PC-3 (cell line): ENCODE results near the gene MRPS7. TPM values are rescaled to one million over a fixed set of nuclear protein-coding genes. Genes with fewer than 3 reads are reported as not detected.

Experiments
- ATAC-seq: fragments of 200-7000 bp; cut with Tn5 transposase; 2 replicates; pipeline ENCODE4 v1.9.1; 2020; ENCODE audit warnings: mild to moderate bottlenecking, moderate library complexity
- BruUV-seq: library from RNA; stranded (reverse); fragments of 400-500 nt; replicated peaks from 2 replicates; lab custom pipeline; 2021; lab: Mats Ljungman, UMichigan
- CTCF ChIA-PET: fragments of 300-600 bp; sonication (Branson Sonifier 250); formaldehyde crosslinking; loops from one replicate; lab custom pipeline; 2022; ENCODE audit warnings: antibody characterized with exemption; lab: Charles Lee
- POLR2A ChIA-PET: fragments of 300-600 bp; sonication (Branson Sonifier 250); formaldehyde crosslinking; loops from one replicate; lab custom pipeline; 2022; ENCODE audit warnings: antibody characterized with exemption; ENCODE audit not compliant: unreplicated experiment; lab: Charles Lee
- DNase-seq: peaks from one replicate; pipeline ENCODE4 v3.0.0-alpha.2; 2015
- H2AFZ ChIP-seq: fragments of 300-600 bp; sonication (generic); 2 replicates; pipeline ENCODE4 v1.6.0; 2016; ENCODE audit warnings: antibody characterized with exemption, low read length
- H3F3A ChIP-seq: fragments of 300-600 bp; sonication (generic); one replicate; pipeline ENCODE4 v1.6.0; 2017; ENCODE audit warnings: antibody characterized with exemption, low read length, control low read depth, mild to moderate bottlenecking; ENCODE audit not compliant: unreplicated experiment
- H3K27ac ChIP-seq: fragments of 300-600 bp; sonication (generic); 2 replicates; pipeline ENCODE4 v1.5.1; 2016; ENCODE audit warnings: mild to moderate bottlenecking, low read length
- H3K27me3 ChIP-seq: fragments of 300-600 bp; sonication (generic); 2 replicates; pipeline ENCODE4 v1.6.1; 2016; ENCODE audit warnings: low read length, mixed read lengths
- H3K36me3 ChIP-seq: fragments of 300-600 bp; sonication (generic); 2 replicates; pipeline ENCODE4 v1.6.1; 2016; ENCODE audit warnings: low read depth, mixed run types, low read length, mixed read lengths
- H3K4me1 ChIP-seq: fragments of 300-600 bp; sonication (generic); 2 replicates; pipeline ENCODE4 v1.5.1; 2016; ENCODE audit warnings: low read length; ENCODE audit not compliant: insufficient read depth
- H3K4me2 ChIP-seq: fragments of 300-600 bp; sonication (generic); 2 replicates; pipeline ENCODE4 v1.6.0; 2016; ENCODE audit warnings: low read length
- H3K4me3 ChIP-seq: fragments of 300-600 bp; sonication (generic); 2 replicates; pipeline ENCODE4 v1.5.1; 2016; ENCODE audit warnings: mild to moderate bottlenecking, low read length, mixed read lengths
- H3K79me2 ChIP-seq: fragments of 300-600 bp; sonication (generic); 2 replicates; pipeline ENCODE4 v1.6.1; 2017; ENCODE audit warnings: low read length, mixed read lengths
- H3K9ac ChIP-seq: fragments of 300-600 bp; sonication (generic); 2 replicates; pipeline ENCODE4 v1.6.0; 2016; ENCODE audit warnings: mild to moderate bottlenecking, low read length
- H3K9me2 ChIP-seq: fragments of 300-600 bp; sonication (generic); replicated peaks from 2 replicates; pipeline ENCODE4 v1.6.1; 2016; ENCODE audit warnings: mixed run types, low read length, mixed read lengths
- H3K9me3 ChIP-seq: fragments of 300-600 bp; sonication (generic); 2 replicates; pipeline ENCODE4 v1.6.1; 2016; ENCODE audit warnings: low read length, mixed read lengths
- H4K20me1 ChIP-seq: fragments of 300-600 bp; sonication (generic); 2 replicates; pipeline ENCODE4 v1.6.1; 2016; ENCODE audit warnings: low read length, mixed read lengths
- CTCF ChIP-seq: fragments of 300-600 bp; sonication (generic); conservative IDR thresholded peaks from 2 replicates; pipeline ENCODE4 v1.5.1; 2017; ENCODE audit warnings: antibody characterized with exemption, low read depth, mild to moderate bottlenecking, low read length
- EZH2 ChIP-seq: fragments of 300-600 bp; sonication (generic); IDR thresholded peaks from one replicate; pipeline ENCODE4 v1.6.1; 2017; ENCODE audit warnings: antibody characterized with exemption, mild to moderate bottlenecking, low read length; ENCODE audit not compliant: unreplicated experiment
- EZH2phosphoT487 ChIP-seq: fragments of 300-600 bp; sonication (generic); IDR thresholded peaks from 2 replicates; pipeline ENCODE4 v1.6.1; 2018; ENCODE audit warnings: mild to moderate bottlenecking, antibody characterized with exemption, low read length, borderline replicate concordance
- intact Hi-C: fragments of 100-400 bp; cut with micrococcal nuclease; formaldehyde crosslinking; loops from 2 replicates; pipeline ENCODE4 v1.9.0; 2023
- total RNA-seq: library from RNA; depleted of rRNA; stranded (reverse); fragments of >200 nt; gene quantifications from 2 replicates; pipeline ENCODE4 v1.2.3, GENCODE V29; 2014

The MRPS7 gene
- total RNA-seq, 1 experiment from 2014 or later: 144 TPM

- BruUV-seq: no TSS peak
- H3K4me2 ChIP-seq: no peak overlapping the region
- CTCF ChIA-PET: no interaction called here
- no peaks in the 10 kb centered on the region for H3K9me3 ChIP-seq
- POLR2A ChIA-PET: interaction anchor here (0.7 kb wide), 1 partner anchor 18 kb away, joined by 14 read pairs; no protein-coding TSS in a partner anchor
- H3K9ac ChIP-seq: no peak overlapping the region
- no peaks in the 10 kb centered on the region for H4K20me1 ChIP-seq
- ATAC-seq (no peak), DNase-seq (no peak)
- H2AFZ ChIP-seq: no peak overlapping the region
- no peaks in the 10 kb centered on the region for H3K4me1 ChIP-seq
- no peaks in the 10 kb centered on the region for H3K9me2 ChIP-seq
- H3K27ac ChIP-seq: no peak overlapping the region
- H3F3A ChIP-seq: no peaks in the 10 kb centered on the region
- no peaks in the 10 kb centered on the region for H3K27me3 ChIP-seq
- H3K36me3 ChIP-seq: peaks cover 62% of the 10 kb centered on the region
- no peaks in the 10 kb centered on the region; the same call in 1 of the 2 replicates for H3K79me2 ChIP-seq
- H3K4me3 ChIP-seq: no peak overlapping the region
- TF ChIP-seq EZH2: no peak
- TF ChIP-seq CTCF: no peak
- no peak for TF ChIP-seq EZH2phosphoT487
- intact Hi-C loops: no loop called here
These were observed 41.9 kb upstream of the MRPS7 start for GRCh38 chr17:75219815-75220214.

- no peaks in the 10 kb centered on the region for H3K4me1 ChIP-seq
- peaks cover 63% of the 10 kb centered on the region for H3K36me3 ChIP-seq
- no peaks in the 10 kb centered on the region; the same call in 1 of the 2 replicates for H3K79me2 ChIP-seq
- H3K9me2 ChIP-seq: no peaks in the 10 kb centered on the region
- no TSS peak for BruUV-seq
- no peaks in the 10 kb centered on the region for H3K27me3 ChIP-seq
- ATAC-seq: no peak; the same call in 1 of the 2 replicates
- H3F3A ChIP-seq: no peaks in the 10 kb centered on the region
- no peak overlapping the region for H3K9ac ChIP-seq
- intact Hi-C loops: no loop called here
- no peak overlapping the region for H3K4me3 ChIP-seq
- no peak overlapping the region for H3K27ac ChIP-seq
- no peaks in the 10 kb centered on the region for H3K9me3 ChIP-seq
- H2AFZ ChIP-seq: no peak overlapping the region
- H3K4me2 ChIP-seq: no peak overlapping the region
- POLR2A ChIA-PET: no interaction called here
- CTCF ChIA-PET: no interaction called here
- DNase-seq: no peak
- TF ChIP-seq EZH2 (no peak), EZH2phosphoT487 (no peak), CTCF (no peak)
- no peaks in the 10 kb centered on the region for H4K20me1 ChIP-seq
These were observed 36.7 kb upstream of the MRPS7 start for GRCh38 chr17:75225016-75225415.

- ATAC-seq (no peak), DNase-seq (no peak)
- intact Hi-C loops: no loop called here
- H3K27me3 ChIP-seq: no peaks in the 10 kb centered on the region
- no peak overlapping the region for H3K4me3 ChIP-seq
- H3K36me3 ChIP-seq: peaks cover 70% of the 10 kb centered on the region
- POLR2A ChIA-PET: interaction anchor here (0.7 kb wide), 1 partner anchor 13 kb away, joined by 3 read pairs; no protein-coding TSS in a partner anchor
- H4K20me1 ChIP-seq: no peaks in the 10 kb centered on the region
- H3K9me2 ChIP-seq: no peaks in the 10 kb centered on the region
- no peaks in the 10 kb centered on the region for H3K9me3 ChIP-seq
- no peak overlapping the region for H2AFZ ChIP-seq
- no peaks in the 10 kb centered on the region for H3K4me1 ChIP-seq
- H3K4me2 ChIP-seq: no peak overlapping the region
- no peak overlapping the region for H3K27ac ChIP-seq
- H3K79me2 ChIP-seq: no peaks in the 10 kb centered on the region
- no peak overlapping the region for H3K9ac ChIP-seq
- BruUV-seq: no TSS peak
- CTCF ChIA-PET: no interaction called here
- TF ChIP-seq CTCF: no peak
- TF ChIP-seq EZH2: no peak
- TF ChIP-seq EZH2phosphoT487: no peak
- H3F3A ChIP-seq: no peaks in the 10 kb centered on the region
These were observed 34.0 kb upstream of the MRPS7 start for GRCh38 chr17:75227729-75228128.
